Measurements from ENCODE around the gene ANKRD26. TPM values are rescaled to one million over a fixed set of nuclear protein-coding genes. Genes with fewer than 3 reads are reported as not detected.
A peak's percentile ranks its signal among the peaks of the same experiment; 100 is the strongest.

Gene ANKRD26
- total and polyA plus RNA-seq, 2 of the 13 experiments (the other 11 are each of a cell fraction or from before 2014, with no cell fraction given), result 1.5 to 9.6 TPM

DNA sequence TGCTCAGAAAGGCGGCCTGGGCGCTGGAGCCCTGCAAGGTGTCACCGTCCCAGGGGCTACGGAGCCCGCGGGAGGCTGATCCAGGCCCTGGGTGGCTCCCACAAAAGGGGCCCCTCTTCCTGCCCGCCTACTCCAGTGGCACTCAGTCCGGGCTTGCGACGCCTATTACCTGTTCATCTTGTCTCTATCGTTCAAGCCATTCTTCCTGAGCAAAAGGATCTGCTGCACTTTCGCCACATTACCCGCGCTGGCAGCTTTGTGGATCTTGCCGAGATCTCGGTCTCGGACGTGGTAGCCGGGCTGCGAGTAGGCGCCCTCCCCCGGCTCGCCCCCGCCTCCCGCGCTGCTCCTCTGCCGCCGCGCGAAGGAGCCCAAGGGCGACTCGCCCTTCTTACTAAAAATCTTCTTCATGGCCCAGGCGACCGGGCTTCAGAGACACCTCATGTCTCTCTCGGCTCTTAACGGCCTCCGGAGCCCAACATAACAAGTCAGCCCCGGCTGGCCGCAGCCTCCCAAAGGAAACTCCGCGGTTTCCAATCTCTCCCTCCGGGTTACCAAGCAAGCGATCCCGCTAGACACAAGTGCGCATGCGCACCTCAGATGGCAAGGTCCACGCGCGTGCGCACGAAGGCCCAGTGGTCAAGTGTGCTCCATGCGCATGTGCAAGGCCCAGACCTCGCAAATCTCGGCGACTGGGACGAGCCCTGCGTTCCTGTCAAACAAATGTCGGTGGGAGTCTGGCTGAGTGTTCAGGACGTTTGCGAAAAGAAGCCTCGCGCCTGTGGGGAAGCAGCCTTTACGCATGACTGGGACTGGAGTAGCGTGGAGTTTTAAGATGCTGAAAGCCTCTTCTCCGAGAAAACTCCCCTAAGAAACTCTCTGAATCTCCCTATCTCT lies at the start of gene ANKRD26 (continued):
- TF ChIP-seq, protein P1, sequence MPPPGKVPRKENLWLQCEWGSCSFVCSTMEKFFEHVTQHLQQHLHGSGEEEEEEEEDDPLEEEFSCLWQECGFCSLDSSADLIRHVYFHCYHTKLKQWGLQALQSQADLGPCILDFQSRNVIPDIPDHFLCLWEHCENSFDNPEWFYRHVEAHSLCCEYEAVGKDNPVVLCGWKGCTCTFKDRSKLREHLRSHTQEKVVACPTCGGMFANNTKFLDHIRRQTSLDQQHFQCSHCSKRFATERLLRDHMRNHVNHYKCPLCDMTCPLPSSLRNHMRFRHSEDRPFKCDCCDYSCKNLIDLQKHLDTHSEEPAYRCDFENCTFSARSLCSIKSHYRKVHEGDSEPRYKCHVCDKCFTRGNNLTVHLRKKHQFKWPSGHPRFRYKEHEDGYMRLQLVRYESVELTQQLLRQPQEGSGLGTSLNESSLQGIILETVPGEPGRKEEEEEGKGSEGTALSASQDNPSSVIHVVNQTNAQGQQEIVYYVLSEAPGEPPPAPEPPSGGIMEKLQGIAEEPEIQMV (CRISPR knock-in tag; IDR thresholded peaks at IDR 0.05; ENCODE audit: low read depth), result no peak
- no peak for TF ChIP-seq MYNN (CRISPR knock-in tag; IDR thresholded peaks at IDR 0.05; ENCODE audit: low read depth)
- TF ChIP-seq SIN3B (IDR thresholded peaks at IDR 0.05; ENCODE audit: low read length), result no peak
- no peak for TF ChIP-seq ZNF672 (CRISPR knock-in tag; IDR thresholded peaks at IDR 0.05)
- TF ChIP-seq, protein P2, sequence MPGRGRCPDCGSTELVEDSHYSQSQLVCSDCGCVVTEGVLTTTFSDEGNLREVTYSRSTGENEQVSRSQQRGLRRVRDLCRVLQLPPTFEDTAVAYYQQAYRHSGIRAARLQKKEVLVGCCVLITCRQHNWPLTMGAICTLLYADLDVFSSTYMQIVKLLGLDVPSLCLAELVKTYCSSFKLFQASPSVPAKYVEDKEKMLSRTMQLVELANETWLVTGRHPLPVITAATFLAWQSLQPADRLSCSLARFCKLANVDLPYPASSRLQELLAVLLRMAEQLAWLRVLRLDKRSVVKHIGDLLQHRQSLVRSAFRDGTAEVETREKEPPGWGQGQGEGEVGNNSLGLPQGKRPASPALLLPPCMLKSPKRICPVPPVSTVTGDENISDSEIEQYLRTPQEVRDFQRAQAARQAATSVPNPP (CRISPR knock-in tag; IDR thresholded peaks at IDR 0.05), result no peak
- TF ChIP-seq, protein P3, sequence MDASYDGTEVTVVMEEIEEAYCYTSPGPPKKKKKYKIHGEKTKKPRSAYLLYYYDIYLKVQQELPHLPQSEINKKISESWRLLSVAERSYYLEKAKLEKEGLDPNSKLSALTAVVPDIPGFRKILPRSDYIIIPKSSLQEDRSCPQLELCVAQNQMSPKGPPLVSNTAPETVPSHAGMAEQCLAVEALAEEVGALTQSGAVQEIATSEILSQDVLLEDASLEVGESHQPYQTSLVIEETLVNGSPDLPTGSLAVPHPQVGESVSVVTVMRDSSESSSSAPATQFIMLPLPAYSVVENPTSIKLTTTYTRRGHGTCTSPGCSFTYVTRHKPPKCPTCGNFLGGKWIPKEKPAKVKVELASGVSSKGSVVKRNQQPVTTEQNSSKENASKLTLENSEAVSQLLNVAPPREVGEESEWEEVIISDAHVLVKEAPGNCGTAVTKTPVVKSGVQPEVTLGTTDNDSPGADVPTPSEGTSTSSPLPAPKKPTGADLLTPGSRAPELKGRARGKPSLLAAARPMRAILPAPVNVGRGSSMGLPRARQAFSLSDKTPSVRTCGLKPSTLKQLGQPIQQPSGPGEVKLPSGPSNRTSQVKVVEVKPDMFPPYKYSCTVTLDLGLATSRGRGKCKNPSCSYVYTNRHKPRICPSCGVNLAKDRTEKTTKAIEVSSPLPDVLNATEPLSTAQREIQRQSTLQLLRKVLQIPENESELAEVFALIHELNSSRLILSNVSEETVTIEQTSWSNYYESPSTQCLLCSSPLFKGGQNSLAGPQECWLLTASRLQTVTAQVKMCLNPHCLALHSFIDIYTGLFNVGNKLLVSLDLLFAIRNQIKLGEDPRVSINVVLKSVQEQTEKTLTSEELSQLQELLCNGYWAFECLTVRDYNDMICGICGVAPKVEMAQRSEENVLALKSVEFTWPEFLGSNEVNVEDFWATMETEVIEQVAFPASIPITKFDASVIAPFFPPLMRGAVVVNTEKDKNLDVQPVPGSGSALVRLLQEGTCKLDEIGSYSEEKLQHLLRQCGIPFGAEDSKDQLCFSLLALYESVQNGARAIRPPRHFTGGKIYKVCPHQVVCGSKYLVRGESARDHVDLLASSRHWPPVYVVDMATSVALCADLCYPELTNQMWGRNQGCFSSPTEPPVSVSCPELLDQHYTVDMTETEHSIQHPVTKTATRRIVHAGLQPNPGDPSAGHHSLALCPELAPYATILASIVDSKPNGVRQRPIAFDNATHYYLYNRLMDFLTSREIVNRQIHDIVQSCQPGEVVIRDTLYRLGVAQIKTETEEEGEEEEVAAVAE (CRISPR knock-in tag; IDR thresholded peaks at IDR 0.05; ENCODE audit: borderline replicate concordance), result peak; percentile 75; the same call in 1 of the 2 replicates
- TF ChIP-seq, protein P4, sequence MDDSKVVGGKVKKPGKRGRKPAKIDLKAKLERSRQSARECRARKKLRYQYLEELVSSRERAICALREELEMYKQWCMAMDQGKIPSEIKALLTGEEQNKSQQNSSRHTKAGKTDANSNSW (CRISPR knock-in tag; IDR thresholded peaks at IDR 0.05; ENCODE audit: borderline replicate concordance), result no peak
- peak; percentile 75; the same call in 1 of the 2 replicates for TF ChIP-seq ZFP37 (CRISPR knock-in tag; IDR thresholded peaks at IDR 0.05; ENCODE audit: borderline replicate concordance)
- TF ChIP-seq SMARCC2 (IDR thresholded peaks at IDR 0.05), result no peak
- TF ChIP-seq, protein P5, sequence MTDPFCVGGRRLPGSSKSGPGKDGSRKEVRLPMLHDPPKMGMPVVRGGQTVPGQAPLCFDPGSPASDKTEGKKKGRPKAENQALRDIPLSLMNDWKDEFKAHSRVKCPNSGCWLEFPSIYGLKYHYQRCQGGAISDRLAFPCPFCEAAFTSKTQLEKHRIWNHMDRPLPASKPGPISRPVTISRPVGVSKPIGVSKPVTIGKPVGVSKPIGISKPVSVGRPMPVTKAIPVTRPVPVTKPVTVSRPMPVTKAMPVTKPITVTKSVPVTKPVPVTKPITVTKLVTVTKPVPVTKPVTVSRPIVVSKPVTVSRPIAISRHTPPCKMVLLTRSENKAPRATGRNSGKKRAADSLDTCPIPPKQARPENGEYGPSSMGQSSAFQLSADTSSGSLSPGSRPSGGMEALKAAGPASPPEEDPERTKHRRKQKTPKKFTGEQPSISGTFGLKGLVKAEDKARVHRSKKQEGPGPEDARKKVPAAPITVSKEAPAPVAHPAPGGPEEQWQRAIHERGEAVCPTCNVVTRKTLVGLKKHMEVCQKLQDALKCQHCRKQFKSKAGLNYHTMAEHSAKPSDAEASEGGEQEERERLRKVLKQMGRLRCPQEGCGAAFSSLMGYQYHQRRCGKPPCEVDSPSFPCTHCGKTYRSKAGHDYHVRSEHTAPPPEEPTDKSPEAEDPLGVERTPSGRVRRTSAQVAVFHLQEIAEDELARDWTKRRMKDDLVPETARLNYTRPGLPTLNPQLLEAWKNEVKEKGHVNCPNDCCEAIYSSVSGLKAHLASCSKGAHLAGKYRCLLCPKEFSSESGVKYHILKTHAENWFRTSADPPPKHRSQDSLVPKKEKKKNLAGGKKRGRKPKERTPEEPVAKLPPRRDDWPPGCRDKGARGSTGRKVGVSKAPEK (CRISPR knock-in tag; IDR thresholded peaks at IDR 0.05; ENCODE audit: borderline replicate concordance), result no peak
- TF ChIP-seq, protein P6, sequence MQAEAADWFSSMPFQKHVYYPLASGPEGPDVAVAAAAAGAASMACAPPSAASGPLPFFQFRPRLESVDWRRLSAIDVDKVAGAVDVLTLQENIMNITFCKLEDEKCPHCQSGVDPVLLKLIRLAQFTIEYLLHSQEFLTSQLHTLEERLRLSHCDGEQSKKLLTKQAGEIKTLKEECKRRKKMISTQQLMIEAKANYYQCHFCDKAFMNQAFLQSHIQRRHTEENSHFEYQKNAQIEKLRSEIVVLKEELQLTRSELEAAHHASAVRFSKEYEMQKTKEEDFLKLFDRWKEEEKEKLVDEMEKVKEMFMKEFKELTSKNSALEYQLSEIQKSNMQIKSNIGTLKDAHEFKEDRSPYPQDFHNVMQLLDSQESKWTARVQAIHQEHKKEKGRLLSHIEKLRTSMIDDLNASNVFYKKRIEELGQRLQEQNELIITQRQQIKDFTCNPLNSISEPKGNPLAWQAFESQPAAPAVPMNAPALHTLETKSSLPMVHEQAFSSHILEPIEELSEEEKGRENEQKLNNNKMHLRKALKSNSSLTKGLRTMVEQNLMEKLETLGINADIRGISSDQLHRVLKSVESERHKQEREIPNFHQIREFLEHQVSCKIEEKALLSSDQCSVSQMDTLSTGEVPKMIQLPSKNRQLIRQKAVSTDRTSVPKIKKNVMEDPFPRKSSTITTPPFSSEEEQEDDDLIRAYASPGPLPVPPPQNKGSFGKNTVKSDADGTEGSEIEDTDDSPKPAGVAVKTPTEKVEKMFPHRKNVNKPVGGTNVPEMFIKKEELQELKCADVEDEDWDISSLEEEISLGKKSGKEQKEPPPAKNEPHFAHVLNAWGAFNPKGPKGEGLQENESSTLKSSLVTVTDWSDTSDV (CRISPR knock-in tag; IDR thresholded peaks at IDR 0.05), result no peak
- TF ChIP-seq, protein P7, sequence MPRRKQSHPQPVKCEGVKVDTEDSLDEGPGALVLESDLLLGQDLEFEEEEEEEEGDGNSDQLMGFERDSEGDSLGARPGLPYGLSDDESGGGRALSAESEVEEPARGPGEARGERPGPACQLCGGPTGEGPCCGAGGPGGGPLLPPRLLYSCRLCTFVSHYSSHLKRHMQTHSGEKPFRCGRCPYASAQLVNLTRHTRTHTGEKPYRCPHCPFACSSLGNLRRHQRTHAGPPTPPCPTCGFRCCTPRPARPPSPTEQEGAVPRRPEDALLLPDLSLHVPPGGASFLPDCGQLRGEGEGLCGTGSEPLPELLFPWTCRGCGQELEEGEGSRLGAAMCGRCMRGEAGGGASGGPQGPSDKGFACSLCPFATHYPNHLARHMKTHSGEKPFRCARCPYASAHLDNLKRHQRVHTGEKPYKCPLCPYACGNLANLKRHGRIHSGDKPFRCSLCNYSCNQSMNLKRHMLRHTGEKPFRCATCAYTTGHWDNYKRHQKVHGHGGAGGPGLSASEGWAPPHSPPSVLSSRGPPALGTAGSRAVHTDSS (CRISPR knock-in tag; conservative IDR thresholded peaks at IDR 0.05), result no peak
